ENCODE measurements around the gene SLC2A14.
"Not testable (repeated sequence)": the region's sequence is repeated elsewhere in the genome, so short reads cannot be mapped to it uniquely, and the experiment has no call there.

The SLC2A14 gene

DNA sequence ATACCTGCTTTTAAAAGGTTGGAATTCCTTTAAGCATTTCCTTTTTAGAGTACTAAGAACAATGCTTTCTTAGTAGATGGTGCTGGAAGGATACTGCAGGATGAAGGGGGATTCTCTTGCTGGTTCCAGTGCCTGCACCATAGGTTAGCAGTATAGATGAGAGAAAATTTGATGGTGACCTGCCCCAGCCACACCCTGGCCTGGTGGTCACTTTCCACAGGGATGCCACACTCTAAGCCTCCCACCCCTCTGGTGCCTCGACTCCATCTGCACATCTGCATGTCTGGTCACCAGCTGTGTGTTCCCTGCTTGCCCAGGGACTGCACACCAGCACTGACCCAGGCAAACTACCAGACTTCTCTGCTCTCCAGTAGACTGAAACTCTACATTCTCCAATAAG is 44.2 kb upstream of the SLC2A14 start:
- TF ChIP-seq, protein P1, sequence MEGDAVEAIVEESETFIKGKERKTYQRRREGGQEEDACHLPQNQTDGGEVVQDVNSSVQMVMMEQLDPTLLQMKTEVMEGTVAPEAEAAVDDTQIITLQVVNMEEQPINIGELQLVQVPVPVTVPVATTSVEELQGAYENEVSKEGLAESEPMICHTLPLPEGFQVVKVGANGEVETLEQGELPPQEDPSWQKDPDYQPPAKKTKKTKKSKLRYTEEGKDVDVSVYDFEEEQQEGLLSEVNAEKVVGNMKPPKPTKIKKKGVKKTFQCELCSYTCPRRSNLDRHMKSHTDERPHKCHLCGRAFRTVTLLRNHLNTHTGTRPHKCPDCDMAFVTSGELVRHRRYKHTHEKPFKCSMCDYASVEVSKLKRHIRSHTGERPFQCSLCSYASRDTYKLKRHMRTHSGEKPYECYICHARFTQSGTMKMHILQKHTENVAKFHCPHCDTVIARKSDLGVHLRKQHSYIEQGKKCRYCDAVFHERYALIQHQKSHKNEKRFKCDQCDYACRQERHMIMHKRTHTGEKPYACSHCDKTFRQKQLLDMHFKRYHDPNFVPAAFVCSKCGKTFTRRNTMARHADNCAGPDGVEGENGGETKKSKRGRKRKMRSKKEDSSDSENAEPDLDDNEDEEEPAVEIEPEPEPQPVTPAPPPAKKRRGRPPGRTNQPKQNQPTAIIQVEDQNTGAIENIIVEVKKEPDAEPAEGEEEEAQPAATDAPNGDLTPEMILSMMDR (IDR thresholded peaks at IDR 0.05; ENCODE audit: low read depth, low read length, poor library complexity, severe bottlenecking), result no peak
- TF ChIP-seq EZH2phosphoT487 (IDR thresholded peaks at IDR 0.05; ENCODE audit: borderline replicate concordance, low read length), result no peak
- no peak overlapping the region for H3K27ac ChIP-seq (ENCODE audit: low read depth, low read length)
- H3K27me3 ChIP-seq (ENCODE audit: control insufficient read depth, low read length), result no peaks in the 10 kb centered on the region
- H3K4me1 ChIP-seq (ENCODE audit: control insufficient read depth, low read length), result no peaks in the 10 kb centered on the region
- H3F3A ChIP-seq (ENCODE audit: control insufficient read depth, insufficient read depth), result no peaks in the 10 kb centered on the region
- no peak overlapping the region for H3K4me2 ChIP-seq (ENCODE audit: low read length)
- no peak overlapping the region for H3K4me3 ChIP-seq (ENCODE audit: low read length)
- H3K36me3 ChIP-seq (ENCODE audit: control insufficient read depth, low read length), result no peaks in the 10 kb centered on the region
- no peaks in the 10 kb centered on the region for H3K9me3 ChIP-seq (ENCODE audit: control insufficient read depth, insufficient read depth, low read length)
- H4K20me1 ChIP-seq (ENCODE audit: control insufficient read depth, insufficient read depth, low read depth, low read length), result no peaks in the 10 kb centered on the region
- H3K9me2 ChIP-seq (replicated peaks; ENCODE audit: control insufficient read depth, low read length), result no peaks in the 10 kb centered on the region
- no peaks in the 10 kb centered on the region for H3K79me2 ChIP-seq (ENCODE audit: control insufficient read depth, low read length)

DNA sequence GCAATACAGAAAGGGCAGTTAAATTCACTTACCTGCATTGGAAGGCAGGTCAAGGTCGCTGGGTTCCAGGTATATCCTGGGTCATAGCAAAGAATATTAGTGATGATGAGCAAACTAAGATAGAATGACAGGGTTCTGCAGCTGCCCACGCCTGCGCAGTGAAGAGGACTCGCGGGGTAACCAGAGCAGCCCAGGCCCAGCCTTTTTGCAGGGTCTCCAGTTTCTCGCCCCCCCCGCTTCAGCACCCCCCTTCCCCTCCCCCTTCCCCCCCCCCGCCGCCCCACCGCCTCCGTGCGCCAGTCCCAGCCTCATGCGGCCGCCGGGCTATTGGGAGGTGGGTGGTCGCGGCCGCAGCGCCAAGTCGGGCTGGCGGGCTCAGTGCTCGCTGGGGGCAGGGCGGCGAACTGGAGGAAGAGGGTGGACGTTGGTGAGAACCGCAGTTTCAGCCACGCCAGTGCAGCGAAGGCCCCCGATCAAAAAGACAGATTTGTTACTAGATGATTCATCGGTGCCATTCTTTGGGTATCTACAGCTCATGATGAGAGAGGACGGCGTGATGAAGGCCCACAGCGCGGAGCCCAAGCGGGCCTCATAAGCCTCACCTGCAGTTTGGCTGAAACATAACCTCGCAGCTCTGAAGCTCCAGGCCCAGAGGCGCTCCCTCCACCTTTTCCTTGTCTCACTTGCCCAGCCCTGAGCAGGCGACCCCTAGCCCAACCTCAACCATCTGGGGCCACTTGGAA is 43.1 kb upstream of the SLC2A14 start:
- H3K36me3 ChIP-seq (ENCODE audit: control insufficient read depth, low read length), result no peaks in the 10 kb centered on the region
- no peaks in the 10 kb centered on the region for H3K79me2 ChIP-seq (ENCODE audit: control insufficient read depth, low read length)
- no peaks in the 10 kb centered on the region for H4K20me1 ChIP-seq (ENCODE audit: control insufficient read depth, insufficient read depth, low read depth, low read length)
- no peaks in the 10 kb centered on the region for H3F3A ChIP-seq (ENCODE audit: control insufficient read depth, insufficient read depth)
- no peak overlapping the region for H3K27ac ChIP-seq (ENCODE audit: low read depth, low read length)
- no peak overlapping the region for H3K4me2 ChIP-seq (ENCODE audit: low read length)
- H3K4me1 ChIP-seq (ENCODE audit: control insufficient read depth, low read length), result no peaks in the 10 kb centered on the region
- H3K27me3 ChIP-seq (ENCODE audit: control insufficient read depth, low read length), result no peaks in the 10 kb centered on the region
- no peaks in the 10 kb centered on the region for H3K9me2 ChIP-seq (replicated peaks; ENCODE audit: control insufficient read depth, low read length)
- H3K4me3 ChIP-seq (ENCODE audit: low read length), result no peak overlapping the region
- TF ChIP-seq, protein P1 (IDR thresholded peaks at IDR 0.05; ENCODE audit: low read depth, low read length, poor library complexity, severe bottlenecking), result no peak
- no peak for TF ChIP-seq EZH2phosphoT487 (IDR thresholded peaks at IDR 0.05; ENCODE audit: borderline replicate concordance, low read length)
- H3K9me3 ChIP-seq (ENCODE audit: control insufficient read depth, insufficient read depth, low read length), result no peaks in the 10 kb centered on the region

DNA sequence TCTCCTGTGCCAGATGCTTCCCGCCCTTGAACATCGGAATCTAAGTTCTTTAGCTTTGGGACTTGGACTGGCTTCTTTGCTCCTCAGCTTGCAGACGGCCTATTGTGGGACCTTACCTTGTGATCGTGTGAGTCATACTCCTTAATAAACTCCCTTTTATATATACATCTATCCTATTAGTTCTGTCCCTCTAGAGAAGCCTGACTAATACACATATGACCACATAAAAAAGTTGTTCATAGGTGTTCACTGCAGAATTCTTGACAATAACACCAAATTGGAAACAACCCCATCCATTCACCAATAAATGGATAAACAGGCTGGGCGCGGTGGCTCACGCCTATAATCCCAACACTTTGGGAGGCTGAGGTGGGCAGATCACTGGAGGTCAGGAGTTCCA is 37.4 kb upstream of the SLC2A14 start:
- not testable (repeated sequence) for H3K36me3 ChIP-seq (ENCODE audit: control insufficient read depth, low read length); H3K27me3 ChIP-seq (ENCODE audit: control insufficient read depth, low read length); H3K4me2 ChIP-seq (ENCODE audit: low read length); H3K4me3 ChIP-seq (ENCODE audit: low read length); H3K9me3 ChIP-seq (ENCODE audit: control insufficient read depth, insufficient read depth, low read length); H3K79me2 ChIP-seq (ENCODE audit: control insufficient read depth, low read length); H3F3A ChIP-seq (ENCODE audit: control insufficient read depth, insufficient read depth); H3K9me2 ChIP-seq (replicated peaks; ENCODE audit: control insufficient read depth, low read length); H3K4me1 ChIP-seq (ENCODE audit: control insufficient read depth, low read length); H4K20me1 ChIP-seq (ENCODE audit: control insufficient read depth, insufficient read depth, low read depth, low read length); H3K27ac ChIP-seq (ENCODE audit: low read depth, low read length)

DNA sequence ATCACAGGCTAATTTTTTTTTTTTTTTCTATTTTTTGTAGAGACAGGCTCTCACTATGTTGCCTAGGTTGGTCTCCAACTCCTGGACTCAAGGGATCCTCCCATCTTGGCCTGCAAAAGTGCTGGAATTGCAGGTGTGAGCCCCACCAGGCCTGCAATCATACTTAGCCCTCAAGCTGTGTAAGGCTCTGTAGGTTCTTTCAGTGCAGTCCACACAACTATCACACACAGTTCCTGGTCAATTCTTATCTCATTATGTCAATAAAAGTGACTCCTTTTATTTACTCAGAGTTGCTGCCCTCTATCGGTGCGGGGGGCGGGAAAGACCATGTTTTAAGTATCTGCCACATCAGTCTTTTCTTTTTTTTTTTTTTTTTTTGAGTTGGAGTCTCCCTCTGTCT is 34.3 kb upstream of the SLC2A14 start:
- no peak overlapping the region for H3K4me3 ChIP-seq (ENCODE audit: low read length)
- H3K4me1 ChIP-seq (ENCODE audit: control insufficient read depth, low read length), result no peaks in the 10 kb centered on the region

DNA sequence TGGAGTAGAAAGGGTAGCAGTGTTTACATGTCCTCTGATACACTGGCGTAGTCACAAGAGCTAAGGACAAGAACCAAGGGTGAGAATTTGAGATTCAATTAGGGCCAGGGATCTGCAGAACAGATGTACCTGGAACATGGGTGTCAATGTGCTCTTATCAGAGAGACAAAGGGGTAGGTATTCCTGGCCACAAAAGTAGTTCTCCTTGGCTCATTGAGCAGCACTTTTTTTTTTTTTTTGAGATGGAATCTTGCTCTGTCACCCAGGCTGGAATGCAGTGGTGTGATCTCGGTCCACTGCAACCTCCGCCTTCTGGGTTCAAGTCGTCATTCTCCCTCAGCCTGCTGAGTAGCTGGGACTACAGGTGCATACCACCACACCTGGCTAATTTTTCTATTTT is 33.6 kb upstream of the SLC2A14 start:
- H3K9me2 ChIP-seq (replicated peaks; ENCODE audit: control insufficient read depth, low read length); H3K4me3 ChIP-seq (ENCODE audit: low read length): not testable (repeated sequence)

More for the DNA sequence above, 34.3 kb upstream of the SLC2A14 start:
- TF ChIP-seq, protein P1 (IDR thresholded peaks at IDR 0.05; ENCODE audit: low read depth, low read length, poor library complexity, severe bottlenecking), result peak; percentile 59
- TF ChIP-seq EZH2phosphoT487 (IDR thresholded peaks at IDR 0.05; ENCODE audit: borderline replicate concordance, low read length), result no peak
- H3K27me3 ChIP-seq (ENCODE audit: control insufficient read depth, low read length), result no peaks in the 10 kb centered on the region
- no peaks in the 10 kb centered on the region for H3K79me2 ChIP-seq (ENCODE audit: control insufficient read depth, low read length)
- H3K27ac ChIP-seq (ENCODE audit: low read depth, low read length), result no peak overlapping the region
- no peaks in the 10 kb centered on the region for H3K9me2 ChIP-seq (replicated peaks; ENCODE audit: control insufficient read depth, low read length)
- H3K9me3 ChIP-seq (ENCODE audit: control insufficient read depth, insufficient read depth, low read length), result no peaks in the 10 kb centered on the region
- no peaks in the 10 kb centered on the region for H3K36me3 ChIP-seq (ENCODE audit: control insufficient read depth, low read length)
- H4K20me1 ChIP-seq (ENCODE audit: control insufficient read depth, insufficient read depth, low read depth, low read length), result no peaks in the 10 kb centered on the region
- H3K4me2 ChIP-seq (ENCODE audit: low read length), result no peak overlapping the region
- H3F3A ChIP-seq (ENCODE audit: control insufficient read depth, insufficient read depth), result no peaks in the 10 kb centered on the region

DNA sequence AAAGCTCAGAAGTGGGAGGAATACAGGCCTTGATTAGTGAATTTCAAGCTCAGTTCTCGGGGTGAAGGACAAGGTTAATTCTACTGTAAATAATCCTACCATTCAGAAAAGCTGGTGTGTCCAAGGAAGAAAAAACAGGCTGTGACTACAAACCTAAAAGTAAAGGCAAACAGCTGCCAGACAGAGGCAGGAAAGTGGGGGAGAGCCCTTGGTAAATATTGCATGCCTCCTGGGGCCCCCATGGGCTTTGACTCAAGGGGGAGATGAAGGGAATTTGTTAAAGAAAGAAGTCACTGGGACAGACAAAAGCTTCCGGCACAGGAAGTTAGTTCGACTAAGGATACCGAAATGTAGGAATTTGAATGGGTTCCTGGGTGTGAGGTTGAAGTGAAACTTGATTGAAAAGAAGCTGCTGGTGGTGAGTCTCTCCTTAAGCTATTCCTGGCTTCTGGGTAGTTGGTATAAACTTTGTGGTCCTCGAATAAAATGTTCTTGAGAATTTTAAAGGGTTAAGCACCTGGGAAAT is 32.9 kb upstream of the SLC2A14 start:
- H3K27ac ChIP-seq (ENCODE audit: low read depth, low read length); H3K4me3 ChIP-seq (ENCODE audit: low read length): not testable (repeated sequence)

More for the DNA sequence above, 33.6 kb upstream of the SLC2A14 start:
- H3F3A ChIP-seq (ENCODE audit: control insufficient read depth, insufficient read depth); H3K4me1 ChIP-seq (ENCODE audit: control insufficient read depth, low read length); H3K79me2 ChIP-seq (ENCODE audit: control insufficient read depth, low read length); H3K9me3 ChIP-seq (ENCODE audit: control insufficient read depth, insufficient read depth, low read length); H3K27me3 ChIP-seq (ENCODE audit: control insufficient read depth, low read length); H3K4me2 ChIP-seq (ENCODE audit: low read length); H4K20me1 ChIP-seq (ENCODE audit: control insufficient read depth, insufficient read depth, low read depth, low read length); H3K27ac ChIP-seq (ENCODE audit: low read depth, low read length); H3K36me3 ChIP-seq (ENCODE audit: control insufficient read depth, low read length): not testable (repeated sequence)

More for the DNA sequence above, 32.9 kb upstream of the SLC2A14 start:
- H3K9me3 ChIP-seq (ENCODE audit: control insufficient read depth, insufficient read depth, low read length); H3K9me2 ChIP-seq (replicated peaks; ENCODE audit: control insufficient read depth, low read length); H4K20me1 ChIP-seq (ENCODE audit: control insufficient read depth, insufficient read depth, low read depth, low read length); H3K4me1 ChIP-seq (ENCODE audit: control insufficient read depth, low read length); H3K79me2 ChIP-seq (ENCODE audit: control insufficient read depth, low read length); H3F3A ChIP-seq (ENCODE audit: control insufficient read depth, insufficient read depth); H3K36me3 ChIP-seq (ENCODE audit: control insufficient read depth, low read length); H3K4me2 ChIP-seq (ENCODE audit: low read length); H3K27me3 ChIP-seq (ENCODE audit: control insufficient read depth, low read length): not testable (repeated sequence)

Data from DOHH2 (cell line).